DOHH2 (cell line): ENCODE results near the gene VAC14.

Experiments used
- EZH2phosphoT487 ChIP-seq: fragments of 200-600 bp; sonication (generic); IDR thresholded peaks from 2 replicates; pipeline ENCODE4 v1.6.1; 2017; ENCODE audit warnings: borderline replicate concordance, mild to moderate bottlenecking, antibody characterized with exemption, low read length, moderate library complexity, mixed read lengths
- TF ChIP-seq, protein P1 (sequence below): fragments of 200-600 bp; sonication (generic); IDR thresholded peaks from one replicate; pipeline ENCODE4 v1.5.1; 2014; ENCODE audit warnings: antibody characterized with exemption, mild to moderate bottlenecking, low read depth, low read length; ENCODE audit not compliant: poor library complexity, severe bottlenecking

DNA sequence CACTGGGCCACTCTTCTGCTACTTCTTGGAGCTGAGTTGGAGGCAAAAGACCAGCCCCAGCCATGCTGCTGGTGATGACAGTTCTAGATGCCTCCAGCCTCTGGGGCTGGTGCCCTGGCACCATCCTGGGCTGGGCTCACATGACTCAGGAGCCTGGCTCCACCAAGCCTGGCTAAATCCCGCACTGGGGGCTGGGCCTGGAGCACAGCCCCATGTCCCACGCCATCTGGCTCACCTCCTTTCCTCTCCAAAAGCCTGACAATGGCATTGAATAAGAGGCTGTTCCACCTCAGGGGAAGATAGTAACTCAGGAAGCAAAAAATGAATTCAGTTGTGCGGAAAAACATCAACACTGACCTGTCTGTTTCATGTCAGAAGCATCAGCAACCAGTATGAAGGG, 70.0 kb downstream of the VAC14 start:
- TF ChIP-seq, protein P1, sequence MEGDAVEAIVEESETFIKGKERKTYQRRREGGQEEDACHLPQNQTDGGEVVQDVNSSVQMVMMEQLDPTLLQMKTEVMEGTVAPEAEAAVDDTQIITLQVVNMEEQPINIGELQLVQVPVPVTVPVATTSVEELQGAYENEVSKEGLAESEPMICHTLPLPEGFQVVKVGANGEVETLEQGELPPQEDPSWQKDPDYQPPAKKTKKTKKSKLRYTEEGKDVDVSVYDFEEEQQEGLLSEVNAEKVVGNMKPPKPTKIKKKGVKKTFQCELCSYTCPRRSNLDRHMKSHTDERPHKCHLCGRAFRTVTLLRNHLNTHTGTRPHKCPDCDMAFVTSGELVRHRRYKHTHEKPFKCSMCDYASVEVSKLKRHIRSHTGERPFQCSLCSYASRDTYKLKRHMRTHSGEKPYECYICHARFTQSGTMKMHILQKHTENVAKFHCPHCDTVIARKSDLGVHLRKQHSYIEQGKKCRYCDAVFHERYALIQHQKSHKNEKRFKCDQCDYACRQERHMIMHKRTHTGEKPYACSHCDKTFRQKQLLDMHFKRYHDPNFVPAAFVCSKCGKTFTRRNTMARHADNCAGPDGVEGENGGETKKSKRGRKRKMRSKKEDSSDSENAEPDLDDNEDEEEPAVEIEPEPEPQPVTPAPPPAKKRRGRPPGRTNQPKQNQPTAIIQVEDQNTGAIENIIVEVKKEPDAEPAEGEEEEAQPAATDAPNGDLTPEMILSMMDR, result no peak
- no peak for TF ChIP-seq EZH2phosphoT487
